HepG2 (cell line): Measurements from ENCODE around the gene TRIM9. TPM values are rescaled to one million over a fixed set of nuclear protein-coding genes. Genes with fewer than 3 reads are reported as not detected.
A peak's percentile ranks its signal among the peaks of the same experiment; 100 is the strongest.

ENCODE experiments used
- ATAC-seq: fragments of 200-7000 bp; cut with Tn5 transposase; 3 replicates; pipeline ENCODE4 v1.9.1; 2020; ENCODE audit warnings: mild to moderate bottlenecking, moderate library complexity
- BruUV-seq: library from RNA; stranded (reverse); fragments of 400-500 nt; replicated peaks from 2 replicates; lab custom pipeline; 2021; lab: Mats Ljungman, UMichigan
- CTCF ChIA-PET: fragments of 300-600 bp; formaldehyde crosslinking; extraction: SDS; loops from one replicate; lab custom pipeline; 2021; ENCODE audit warnings: low total read pairs, inconsistent platforms, low intra/inter-chr PET ratio; lab: Yijun Ruan, JAX
- POLR2A ChIA-PET: fragments of 350-600 bp; sonication (Branson Sonifier 250); formaldehyde crosslinking; loops from one replicate; lab custom pipeline; 2020; ENCODE audit warnings: antibody characterized with exemption, inconsistent platforms; lab: Yijun Ruan, JAX
- DNase-seq: peaks from one replicate; pipeline ENCODE4 v3.0.0-alpha.2; 2015; ENCODE audit warnings: low spot score
- FAIRE-seq: peaks from 3 replicates; lab custom pipeline; 2011; peaks lifted over from hg19 to GRCh38; lab: Jason Lieb, UNC
- H2AFZ ChIP-seq: one replicate; pipeline ENCODE4 v1.6.1; 2011; ENCODE audit warnings: low read length, inconsistent platforms
- H3K27ac ChIP-seq: fragments of 300-600 bp; 3 replicates; pipeline ENCODE4 v1.8.0; 2011; ENCODE audit warnings: mixed run types, mild to moderate bottlenecking, mixed read lengths, low read length, inconsistent platforms; ENCODE audit not compliant: insufficient read depth; ENCODE audit errors: extremely low read length
- H3K27me3 ChIP-seq, 2 experiments: fragments of 200-600 bp in 1 of 2; 2 replicates in 1 of 2; 3 replicates in 1 of 2; pipeline versions ENCODE4 v1.6.0 to v1.8.0; 2011; ENCODE audit warnings: low read length in 2 of 2, mild to moderate bottlenecking in 2 of 2, moderate library complexity in 2 of 2, inconsistent platforms in 1 of 2; ENCODE audit not compliant: insufficient read depth in 2 of 2, control insufficient read depth in 1 of 2
- H3K36me3 ChIP-seq, 2 experiments: fragments of 200-600 bp in 1 of 2; replicated peaks in 1 of 2; 2 replicates in 1 of 2; 3 replicates in 1 of 2; pipeline versions ENCODE4 v1.5.1 to v1.8.0; 2011; ENCODE audit warnings: low read length in 2 of 2, inconsistent platforms in 1 of 2; ENCODE audit not compliant: insufficient read depth in 2 of 2, control insufficient read depth in 1 of 2
- H3K4me1 ChIP-seq: 2 replicates; pipeline ENCODE4 v1.5.1; 2012; ENCODE audit warnings: low read length, inconsistent platforms; ENCODE audit not compliant: insufficient read depth
- H3K4me2 ChIP-seq: 2 replicates; pipeline ENCODE4 v1.6.0; 2011; ENCODE audit warnings: low read depth, low read length, inconsistent platforms
- H3K4me3 ChIP-seq, 3 experiments: fragments of 200-600 bp in 1 of 3; sonication (generic), shearing (Covaris generic) in 1 of 3; replicated peaks in 1 of 3; 2 replicates each; pipeline ENCODE4 v1.5.1; 2011 to 2016; ENCODE audit warnings: low read length in 3 of 3, inconsistent platforms in 2 of 3, low read depth in 2 of 3, mild to moderate bottlenecking in 2 of 3, control low read depth in 1 of 3, mixed read lengths in 1 of 3; ENCODE audit not compliant: insufficient read depth in 1 of 3
- H3K79me2 ChIP-seq: one replicate; pipeline ENCODE4 v1.6.1; 2011; ENCODE audit warnings: low read length, inconsistent platforms; ENCODE audit not compliant: insufficient read depth
- H3K9ac ChIP-seq: 2 replicates; pipeline ENCODE4 v1.6.0; 2011; ENCODE audit warnings: mild to moderate bottlenecking, low read depth, low read length, inconsistent platforms; ENCODE audit not compliant: insufficient read depth
- H3K9me3 ChIP-seq: 2 replicates; pipeline ENCODE4 v1.5.1; 2012; ENCODE audit warnings: mild to moderate bottlenecking, low read length
- H4K20me1 ChIP-seq: 2 replicates; pipeline ENCODE4 v1.6.0; 2011; ENCODE audit warnings: inconsistent platforms, mild to moderate bottlenecking, low read length, moderate library complexity; ENCODE audit not compliant: insufficient read depth
- HBP1 ChIP-seq: IDR thresholded peaks from 2 replicates; pipeline ENCODE4 v1.6.1; 2016; ENCODE audit warnings: low read depth, control low read depth
- JUNB ChIP-seq: sonication (generic); formaldehyde crosslinking; IDR thresholded peaks from 2 replicates; pipeline ENCODE4 v1.8.0; 2022; ENCODE audit warnings: missing genetic modification reagents, mild to moderate bottlenecking, borderline replicate concordance
- ZBTB33 ChIP-seq: sonication (generic); formaldehyde crosslinking; IDR thresholded peaks from 2 replicates; pipeline ENCODE4 v1.4.0; 2020; ENCODE audit warnings: missing genetic modification reagents
- ZNF652 ChIP-seq: IDR thresholded peaks from 2 replicates; pipeline ENCODE4 v1.6.1; 2016; ENCODE audit warnings: low read depth, borderline replicate concordance
- ZNF703 ChIP-seq: sonication (generic); formaldehyde crosslinking; IDR thresholded peaks from 2 replicates; pipeline ENCODE4 v1.5.1; 2020; ENCODE audit warnings: missing genetic modification reagents, mild to moderate bottlenecking, moderate library complexity, borderline replicate concordance
- ZSCAN30 ChIP-seq: sonication (generic); formaldehyde crosslinking; IDR thresholded peaks from 2 replicates; pipeline ENCODE4 v1.5.0; 2020; ENCODE audit warnings: mild to moderate bottlenecking, missing genetic modification reagents
- WGBS: methylation state at CpG from one replicate; pipeline ENCODE4 v1.1.6; 2017; ENCODE audit warnings: low lambda C conversion rate; 5-methylcytosine and 5-hydroxymethylcytosine counted together
- in situ Hi-C: cut with HindIII; loops from 2 replicates; pipeline ENCODE4 v1.10.0; 2017; ENCODE audit warnings: low pct_unique_long_range_greater_than_20kb; ENCODE audit not compliant: extremely low pct_ligation_motif_present
- intact Hi-C: fragments of 100-400 bp; cut with micrococcal nuclease; formaldehyde crosslinking; loops from one replicate; pipeline ENCODE4 v1.10.0; 2022; ENCODE audit not compliant: unreplicated experiment
- polyA plus RNA-seq, 8 experiments: library from polyadenylated mRNA; depleted of rRNA in 3 of 8; stranded (reverse) in 7 of 8; unstranded in 1 of 8; fragments of >200 nt; fragmentation: Illumina TruSeq in 4 of 8; extraction: Trizol in 4 of 8; gene quantifications; 2 replicates each; pipeline versions ENCODE4 v1.2.1 to v1.2.3, GENCODE V29; 2011 to 2016; ENCODE audit warnings: low read depth in 4 of 8, missing spikeins in 1 of 8, mixed read lengths in 1 of 8; ENCODE audit not compliant: insufficient read depth in 1 of 8
- total RNA-seq, 5 experiments: library from RNA; depleted of rRNA; stranded (reverse); fragments of >200 nt; fragmentation: Illumina TruSeq; extraction: Trizol; gene quantifications; 2 replicates each; pipeline ENCODE4 v1.2.3, GENCODE V29; 2016; ENCODE audit warnings: low read depth in 1 of 5

TRIM9 gene
- total and polyA plus RNA-seq, 2 of the 13 experiments (the other 11 are each of a cell fraction or from before 2014, with no cell fraction given): 0.04 to 0.07 TPM

DNA sequence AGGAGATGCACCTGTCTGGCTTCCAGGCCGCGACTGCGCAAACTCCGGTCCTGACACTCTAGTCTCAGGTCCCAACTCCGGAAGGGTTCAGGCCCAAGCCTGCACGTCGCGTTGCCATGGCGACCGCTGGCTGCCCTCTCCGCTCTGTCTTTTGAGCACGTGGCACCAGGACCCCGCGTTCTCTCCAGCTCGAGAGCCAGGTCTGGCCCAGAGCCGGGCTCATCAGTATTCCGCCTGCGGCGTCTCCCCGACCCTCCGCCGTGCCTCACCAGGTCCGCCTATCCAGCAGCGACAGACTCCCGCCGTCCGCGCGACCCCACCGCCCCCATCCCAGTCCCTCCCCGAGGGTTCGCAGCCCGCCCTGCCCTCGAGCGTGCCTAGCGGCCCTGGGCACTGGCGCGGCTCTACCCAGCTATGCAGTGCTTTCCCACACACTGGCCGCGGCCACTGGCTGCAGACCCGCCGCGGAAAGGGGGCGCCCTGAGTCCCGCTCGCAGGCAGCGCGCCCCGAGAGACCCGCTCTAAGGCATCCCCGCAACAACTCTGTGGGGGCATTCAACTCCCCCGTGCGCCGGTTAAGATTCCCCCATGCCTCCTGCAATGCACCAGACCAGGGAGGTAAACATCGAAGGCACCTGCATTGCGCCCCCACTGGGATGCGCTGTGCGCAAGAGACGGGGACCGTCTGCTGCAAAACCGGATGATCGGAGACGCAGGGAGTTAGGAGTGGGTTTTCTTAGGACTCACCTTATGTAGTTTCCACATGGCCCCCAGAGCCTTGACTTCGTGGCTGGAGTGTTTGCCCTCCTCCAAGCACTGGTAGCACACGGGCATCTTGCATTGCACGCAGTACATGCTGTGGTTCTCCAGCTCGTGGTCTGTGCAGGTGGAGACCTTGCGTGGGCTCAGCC lies 1.3 kb downstream of the TRIM9 start:
- Histone ChIP-seq H3K27ac (no peak overlapping the region), H3K4me2 (no peak overlapping the region), H3K79me2 (no peaks in the 10 kb centered on the region), H3K9ac (no peak overlapping the region), H3K27me3 (peaks cover 0 to 12% of the 10 kb centered on the region in 2 experiments; a peak in 3 of 5 replicates), H2AFZ (no peak overlapping the region), H4K20me1 (no peaks in the 10 kb centered on the region), H3K9me3 (no peaks in the 10 kb centered on the region), H3K4me1 (peaks cover 7% of the 10 kb centered on the region), H3K4me3 (no peak overlapping the region), H3K36me3 (no peaks in the 10 kb centered on the region)
- no TSS peak for BruUV-seq
- no peak for DNase-seq
- FAIRE-seq: no peak
- CTCF ChIA-PET: no interaction called here
- POLR2A ChIA-PET: no interaction called here
- 80% methylated on average over 45 of the region's 68 CpGs for WGBS
- TF ChIP-seq ZNF652 (CRISPR knock-in tag): no peak
- TF ChIP-seq ZBTB33 (CRISPR knock-in tag): peak; percentile 38; the same call in 1 of the 2 replicates
- no peak for TF ChIP-seq ZSCAN30 (CRISPR knock-in tag)
- TF ChIP-seq JUNB (CRISPR knock-in tag): no peak
- TF ChIP-seq HBP1: no peak
- TF ChIP-seq ZNF703 (CRISPR knock-in tag): no peak
- in situ Hi-C loops: no loop called here
- intact Hi-C loops: loop anchor here (10.0 kb wide), 1 partner anchor 139 kb away; no protein-coding TSS in a partner anchor
- no peak for ATAC-seq
